WTC11 (cell line): ENCODE results near the gene EPN2. TPM values are rescaled to one million over a fixed set of nuclear protein-coding genes. Genes with fewer than 3 reads are reported as not detected.

Experiments
- ATAC-seq: fragments of 200-7000 bp; cut with Tn5 transposase; 2 replicates; pipeline ENCODE4 v1.10.0; 2021; ENCODE audit warnings: mild to moderate bottlenecking, moderate library complexity
- CTCF ChIA-PET: fragments of 300-600 bp; sonication (Branson Sonifier 250); formaldehyde crosslinking; loops from one replicate; lab custom pipeline; 2021; ENCODE audit warnings: antibody characterized with exemption; lab: Charles Lee
- POLR2A ChIA-PET: fragments of 350-600 bp; sonication (Branson Sonifier 250); formaldehyde crosslinking; loops from one replicate; lab custom pipeline; 2021; ENCODE audit warnings: antibody characterized with exemption; lab: Charles Lee
- DNase-seq: peaks from one replicate; pipeline ENCODE4 v3.0.0; 2021; ENCODE audit warnings: low spot score
- H3K27ac Mint-ChIP-seq: 2 replicates; pipeline ENCODE4 v1.8.0; 2021; ENCODE audit warnings: mixed read lengths
- H3K27me3 Mint-ChIP-seq: 2 replicates; pipeline ENCODE4 v1.8.0; 2021; ENCODE audit warnings: low read depth, mild to moderate bottlenecking, moderate library complexity, mixed read lengths
- H3K36me3 Mint-ChIP-seq: 2 replicates; pipeline ENCODE4 v1.8.0; 2021; ENCODE audit warnings: mixed read lengths
- H3K4me1 Mint-ChIP-seq: 2 replicates; pipeline ENCODE4 v1.8.0; 2022; ENCODE audit warnings: mixed read lengths
- H3K4me3 Mint-ChIP-seq: 2 replicates; pipeline ENCODE4 v1.8.0; 2021; ENCODE audit warnings: mild to moderate bottlenecking, moderate library complexity, mixed read lengths
- H3K9me3 Mint-ChIP-seq: 2 replicates; pipeline ENCODE4 v1.8.0; 2021; ENCODE audit warnings: mixed read lengths
- AFF4 ChIP-seq: sonication (generic); formaldehyde crosslinking; IDR thresholded peaks from 2 replicates; pipeline ENCODE4 v1.8.1; 2023; ENCODE audit warnings: mild to moderate bottlenecking, missing genetic modification reagents, borderline replicate concordance
- AR ChIP-seq: fragments of 250-450 bp; sonication (Bioruptor Pico); IDR thresholded peaks from 2 replicates; pipeline ENCODE4 v1.9.0; 2021; ENCODE audit warnings: mild to moderate bottlenecking
- CBFB ChIP-seq: sonication (generic); formaldehyde crosslinking; IDR thresholded peaks from 2 replicates; pipeline ENCODE4 v1.8.1; 2022; ENCODE audit warnings: mild to moderate bottlenecking, low read depth, missing genetic modification reagents
- CREM ChIP-seq: sonication (generic); formaldehyde crosslinking; IDR thresholded peaks from 2 replicates; pipeline ENCODE4 v1.8.1; 2022; ENCODE audit warnings: mild to moderate bottlenecking, missing genetic modification reagents, moderate library complexity
- CTCF ChIP-seq: fragments of 200-600 bp; IDR thresholded peaks from 2 replicates; pipeline ENCODE4 v1.8.0; 2022; ENCODE audit warnings: antibody characterized with exemption
- FOXP1 ChIP-seq: sonication (generic); formaldehyde crosslinking; IDR thresholded peaks from 2 replicates; pipeline ENCODE4 v1.8.0; 2022; ENCODE audit warnings: missing genetic modification reagents, mild to moderate bottlenecking, moderate library complexity, borderline replicate concordance
- GRHL2 ChIP-seq: fragments of 250-450 bp; sonication (Bioruptor Pico); IDR thresholded peaks from 2 replicates; pipeline ENCODE4 v1.8.0; 2022; ENCODE audit warnings: mild to moderate bottlenecking, moderate library complexity; ENCODE audit not compliant: insufficient replicate concordance, severe bottlenecking
- JUN ChIP-seq: sonication (generic); formaldehyde crosslinking; IDR thresholded peaks from 2 replicates; pipeline ENCODE4 v1.8.0; 2023; ENCODE audit warnings: mild to moderate bottlenecking, missing genetic modification reagents
- MLX ChIP-seq: sonication (generic); formaldehyde crosslinking; IDR thresholded peaks from 2 replicates; pipeline ENCODE4 v1.8.1; 2023; ENCODE audit warnings: mild to moderate bottlenecking, missing genetic modification reagents, moderate library complexity
- ZNF219 ChIP-seq: sonication (generic); formaldehyde crosslinking; IDR thresholded peaks from 2 replicates; pipeline ENCODE4 v1.8.0; 2023; ENCODE audit warnings: missing genetic modification reagents, mild to moderate bottlenecking, borderline replicate concordance
- ZNF232 ChIP-seq: sonication (generic); formaldehyde crosslinking; IDR thresholded peaks from 2 replicates; pipeline ENCODE4 v1.8.0; 2022; ENCODE audit warnings: mild to moderate bottlenecking, missing genetic modification reagents
- ZNF416 ChIP-seq: fragments of 250-450 bp; sonication (Bioruptor Pico); IDR thresholded peaks from 2 replicates; pipeline ENCODE4 v1.9.0; 2021; ENCODE audit warnings: mild to moderate bottlenecking, inconsistent platforms
- ZNF423 ChIP-seq: fragments of 250-450 bp; sonication (Bioruptor Pico); IDR thresholded peaks from 2 replicates; pipeline ENCODE4 v2.1.2; 2022; ENCODE audit warnings: mild to moderate bottlenecking, moderate library complexity
- total RNA-seq: library from RNA; stranded (reverse); gene quantifications from 3 replicates; pipeline ENCODE4 v1.2.3, GENCODE V29; 2021
- TF ChIP-seq, protein P1 (sequence below): fragments of 250-450 bp; sonication (Bioruptor Pico); IDR thresholded peaks from 2 replicates; pipeline ENCODE4 v1.9.0; 2021; ENCODE audit warnings: mild to moderate bottlenecking
- TF ChIP-seq, protein P2 (sequence below): sonication (generic); formaldehyde crosslinking; IDR thresholded peaks from 2 replicates; pipeline ENCODE4 v1.8.0; 2022; ENCODE audit warnings: mild to moderate bottlenecking, missing genetic modification reagents
- TF ChIP-seq, protein P3 (sequence below): sonication (generic); formaldehyde crosslinking; IDR thresholded peaks from 2 replicates; pipeline ENCODE4 v1.8.1; 2022; ENCODE audit warnings: low read depth, mild to moderate bottlenecking, moderate library complexity, missing genetic modification reagents, borderline replicate concordance

The EPN2 gene
- total RNA-seq, 1 experiment from 2014 or later = 48.8 TPM

GRCh38 chr17:19307521-19307920 is 70.4 kb downstream of the EPN2 start (continued):
- TF ChIP-seq AR (CRISPR knock-in tag) (no peak), GRHL2 (CRISPR knock-in tag) (no peak), CTCF (no peak)
- TF ChIP-seq, protein P1, sequence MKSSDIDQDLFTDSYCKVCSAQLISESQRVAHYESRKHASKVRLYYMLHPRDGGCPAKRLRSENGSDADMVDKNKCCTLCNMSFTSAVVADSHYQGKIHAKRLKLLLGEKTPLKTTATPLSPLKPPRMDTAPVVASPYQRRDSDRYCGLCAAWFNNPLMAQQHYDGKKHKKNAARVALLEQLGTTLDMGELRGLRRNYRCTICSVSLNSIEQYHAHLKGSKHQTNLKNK (CRISPR knock-in tag) = no peak
- TF ChIP-seq, protein P2, sequence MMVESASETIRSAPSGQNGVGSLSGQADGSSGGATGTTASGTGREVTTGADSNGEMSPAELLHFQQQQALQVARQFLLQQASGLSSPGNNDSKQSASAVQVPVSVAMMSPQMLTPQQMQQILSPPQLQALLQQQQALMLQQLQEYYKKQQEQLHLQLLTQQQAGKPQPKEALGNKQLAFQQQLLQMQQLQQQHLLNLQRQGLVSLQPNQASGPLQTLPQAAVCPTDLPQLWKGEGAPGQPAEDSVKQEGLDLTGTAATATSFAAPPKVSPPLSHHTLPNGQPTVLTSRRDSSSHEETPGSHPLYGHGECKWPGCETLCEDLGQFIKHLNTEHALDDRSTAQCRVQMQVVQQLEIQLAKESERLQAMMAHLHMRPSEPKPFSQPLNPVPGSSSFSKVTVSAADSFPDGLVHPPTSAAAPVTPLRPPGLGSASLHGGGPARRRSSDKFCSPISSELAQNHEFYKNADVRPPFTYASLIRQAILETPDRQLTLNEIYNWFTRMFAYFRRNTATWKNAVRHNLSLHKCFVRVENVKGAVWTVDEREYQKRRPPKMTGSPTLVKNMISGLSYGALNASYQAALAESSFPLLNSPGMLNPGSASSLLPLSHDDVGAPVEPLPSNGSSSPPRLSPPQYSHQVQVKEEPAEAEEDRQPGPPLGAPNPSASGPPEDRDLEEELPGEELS (CRISPR knock-in tag) = no peak

DNA sequence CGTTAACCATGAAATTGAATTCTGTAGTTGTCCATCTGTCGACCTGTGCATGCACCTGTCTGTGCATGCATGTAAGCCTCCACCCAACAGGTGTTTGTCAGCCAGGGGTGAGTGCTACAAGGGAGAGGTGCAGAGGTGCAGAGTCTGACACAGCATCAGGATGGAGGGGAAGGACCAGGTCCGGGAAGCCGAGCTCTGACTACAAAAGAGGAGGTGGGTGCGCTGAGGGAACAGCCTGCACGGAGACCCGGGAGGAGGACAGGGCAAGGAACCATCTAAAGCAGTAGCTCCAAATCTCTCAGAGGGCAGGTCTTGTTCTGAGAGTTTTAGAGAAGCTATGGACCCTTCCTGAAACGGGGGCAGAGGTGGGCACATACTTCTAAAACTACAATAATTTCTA is 71.2 kb downstream of the EPN2 start:
- Mint-ChIP-seq H3K27me3 (no peaks in the 10 kb centered on the region), H3K4me1 (peaks cover 8% of the 10 kb centered on the region), H3K4me3 (no peak overlapping the region), H3K27ac (peak overlapping the region; percentile 65), H3K36me3 (peaks cover 24% of the 10 kb centered on the region), H3K9me3 (no peaks in the 10 kb centered on the region)
- DNase-seq = no peak
- ChIA-PET POLR2A (no interaction called here), CTCF (interaction anchor here (1.0 to 1.9 kb wide), 3 partner anchors 13 to 138 kb away, joined by 3 to 11 read pairs (median 5); no protein-coding TSS in a partner anchor)
- no peak for ATAC-seq
- no peak for TF ChIP-seq ZNF416 (CRISPR knock-in tag)
- TF ChIP-seq, protein P3, sequence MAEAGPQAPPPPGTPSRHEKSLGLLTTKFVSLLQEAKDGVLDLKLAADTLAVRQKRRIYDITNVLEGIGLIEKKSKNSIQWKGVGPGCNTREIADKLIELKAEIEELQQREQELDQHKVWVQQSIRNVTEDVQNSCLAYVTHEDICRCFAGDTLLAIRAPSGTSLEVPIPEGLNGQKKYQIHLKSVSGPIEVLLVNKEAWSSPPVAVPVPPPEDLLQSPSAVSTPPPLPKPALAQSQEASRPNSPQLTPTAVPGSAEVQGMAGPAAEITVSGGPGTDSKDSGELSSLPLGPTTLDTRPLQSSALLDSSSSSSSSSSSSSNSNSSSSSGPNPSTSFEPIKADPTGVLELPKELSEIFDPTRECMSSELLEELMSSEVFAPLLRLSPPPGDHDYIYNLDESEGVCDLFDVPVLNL (CRISPR knock-in tag) = no peak
- no peak for TF ChIP-seq MLX (CRISPR knock-in tag)
- no peak for TF ChIP-seq CBFB (CRISPR knock-in tag)
- no peak for TF ChIP-seq AFF4 (CRISPR knock-in tag)
- TF ChIP-seq FOXP1 (CRISPR knock-in tag) = no peak
- no peak for TF ChIP-seq ZNF232
- TF ChIP-seq JUN (CRISPR knock-in tag) = no peak
- no peak for TF ChIP-seq ZNF423 (CRISPR knock-in tag)
- no peak for TF ChIP-seq ZNF219 (CRISPR knock-in tag)
- TF ChIP-seq CREM (CRISPR knock-in tag) = no peak
